Measurements from ENCODE around the gene MAST2.
"Not testable (repeated sequence)": the region's sequence is repeated elsewhere in the genome, so short reads cannot be mapped to it uniquely, and the experiment has no call there.

MAST2 gene

DNA sequence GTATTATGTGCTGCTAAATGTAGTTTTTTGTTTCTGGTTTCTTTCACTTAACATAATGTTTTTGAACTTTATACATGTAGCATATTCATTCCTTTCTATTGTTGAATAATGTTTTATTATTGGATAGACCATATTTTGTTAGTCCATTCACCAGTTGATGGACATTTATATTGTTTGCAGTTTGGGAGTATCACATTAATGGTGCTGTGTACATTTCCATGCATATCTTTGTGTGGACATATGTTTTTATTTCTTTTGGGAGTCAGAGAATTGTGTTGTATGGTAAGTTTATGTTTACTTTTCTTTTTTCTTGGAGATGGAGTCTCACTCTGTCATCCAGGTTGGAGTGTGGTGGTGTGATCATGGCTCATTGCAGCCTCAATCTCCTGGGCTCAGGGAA is 134.6 kb downstream of the MAST2 start:
- no peak for DNase-seq (ENCODE audit: low spot score)

DNA sequence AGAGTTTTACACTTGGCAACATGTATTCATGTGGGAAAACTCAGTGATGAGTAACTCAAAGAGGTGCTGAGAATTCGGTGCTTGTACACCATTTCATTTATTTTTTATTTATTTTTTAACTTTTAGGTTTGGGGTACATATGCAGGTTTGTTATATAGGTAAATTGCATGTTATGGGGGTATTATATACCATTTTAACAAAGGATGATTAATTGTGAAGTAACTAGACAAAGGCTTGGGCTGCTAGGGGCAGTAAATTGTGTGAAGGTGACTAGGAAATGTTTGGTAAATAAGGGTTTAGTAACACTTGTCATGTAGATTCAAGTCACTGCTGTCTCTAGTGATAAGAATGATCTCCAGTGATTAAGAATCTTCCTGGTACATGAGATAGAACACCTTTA is 139.0 kb downstream of the MAST2 start:
- no peak for DNase-seq (ENCODE audit: low spot score)

DNA sequence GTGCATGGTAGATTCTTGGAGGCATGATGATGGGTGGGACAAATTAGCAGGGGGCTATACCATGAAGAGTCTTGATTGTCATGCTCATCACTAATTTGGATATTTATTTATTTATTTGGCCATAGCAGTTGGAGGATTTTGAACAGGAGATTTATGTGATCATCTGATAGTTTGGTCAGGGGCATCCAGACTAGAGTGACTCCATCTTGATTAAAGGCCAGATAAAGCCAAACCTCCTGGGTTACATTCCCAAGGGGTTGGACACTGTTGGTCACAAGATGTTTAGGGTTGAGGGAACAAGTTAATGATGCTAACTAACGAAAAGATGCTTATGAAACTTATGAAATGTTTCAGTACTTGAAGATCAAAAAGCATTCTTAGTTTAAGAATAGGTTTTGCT is 139.8 kb downstream of the MAST2 start:
- no peak for DNase-seq (ENCODE audit: low spot score)

DNA sequence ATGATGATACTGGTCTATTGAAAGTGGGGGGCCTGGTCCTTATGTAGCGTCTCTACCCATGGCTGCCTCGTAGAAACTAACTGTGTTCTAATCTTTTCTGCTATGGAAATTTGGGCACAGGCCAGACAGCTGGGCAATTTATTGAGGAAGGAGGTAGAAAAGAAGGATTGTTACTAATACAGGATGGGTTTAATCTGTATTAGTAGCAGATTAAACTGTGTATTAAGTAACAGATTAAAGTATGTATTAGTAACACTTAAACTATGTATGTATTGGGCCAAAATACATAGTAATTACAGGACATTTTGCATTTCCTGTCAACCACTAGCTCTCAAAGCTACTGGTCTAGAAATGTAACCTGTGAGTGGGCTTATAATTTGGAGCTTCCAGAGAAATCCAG is 142.0 kb downstream of the MAST2 start:
- no peak for DNase-seq (ENCODE audit: low spot score)

DNA sequence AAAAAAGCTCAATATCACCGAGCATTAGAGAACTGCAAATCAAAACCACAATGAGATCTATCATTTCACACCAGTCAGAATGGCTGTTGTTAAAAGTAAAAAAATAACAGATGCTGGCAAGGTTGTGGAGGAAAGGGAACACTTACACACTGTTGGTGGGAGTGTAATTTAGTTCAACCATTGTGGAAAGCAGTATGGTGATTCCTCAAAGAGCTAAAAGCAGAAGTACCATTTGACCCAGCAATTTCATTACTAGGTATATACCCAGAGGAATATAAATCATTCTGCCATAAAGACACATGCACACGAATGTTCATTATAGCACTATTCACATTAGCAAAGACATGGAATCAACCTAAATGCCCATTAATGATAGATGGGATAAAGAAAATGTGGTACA is 146.1 kb downstream of the MAST2 start:
- DNase-seq (ENCODE audit: low spot score) = not testable (repeated sequence)

DNA sequence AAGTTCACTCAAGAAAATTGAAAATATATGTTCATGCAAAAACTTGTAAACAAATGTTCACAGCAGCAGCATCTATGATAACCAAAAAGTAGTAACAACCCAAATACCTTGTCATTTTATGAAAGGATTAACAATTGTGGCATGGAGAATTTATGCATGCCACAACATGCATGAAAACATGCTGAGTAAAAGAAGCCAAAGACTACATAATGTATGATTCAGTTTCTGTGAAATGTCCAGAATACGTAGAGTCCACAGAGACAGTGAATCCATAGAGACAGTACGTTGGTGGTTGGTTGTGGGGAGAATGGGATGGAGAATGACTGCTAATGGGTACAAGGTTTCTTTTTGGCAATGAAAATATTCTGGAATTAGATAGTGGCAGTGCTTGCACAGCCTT is 148.7 kb downstream of the MAST2 start:
- DNase-seq (ENCODE audit: low spot score) = no peak

DNA sequence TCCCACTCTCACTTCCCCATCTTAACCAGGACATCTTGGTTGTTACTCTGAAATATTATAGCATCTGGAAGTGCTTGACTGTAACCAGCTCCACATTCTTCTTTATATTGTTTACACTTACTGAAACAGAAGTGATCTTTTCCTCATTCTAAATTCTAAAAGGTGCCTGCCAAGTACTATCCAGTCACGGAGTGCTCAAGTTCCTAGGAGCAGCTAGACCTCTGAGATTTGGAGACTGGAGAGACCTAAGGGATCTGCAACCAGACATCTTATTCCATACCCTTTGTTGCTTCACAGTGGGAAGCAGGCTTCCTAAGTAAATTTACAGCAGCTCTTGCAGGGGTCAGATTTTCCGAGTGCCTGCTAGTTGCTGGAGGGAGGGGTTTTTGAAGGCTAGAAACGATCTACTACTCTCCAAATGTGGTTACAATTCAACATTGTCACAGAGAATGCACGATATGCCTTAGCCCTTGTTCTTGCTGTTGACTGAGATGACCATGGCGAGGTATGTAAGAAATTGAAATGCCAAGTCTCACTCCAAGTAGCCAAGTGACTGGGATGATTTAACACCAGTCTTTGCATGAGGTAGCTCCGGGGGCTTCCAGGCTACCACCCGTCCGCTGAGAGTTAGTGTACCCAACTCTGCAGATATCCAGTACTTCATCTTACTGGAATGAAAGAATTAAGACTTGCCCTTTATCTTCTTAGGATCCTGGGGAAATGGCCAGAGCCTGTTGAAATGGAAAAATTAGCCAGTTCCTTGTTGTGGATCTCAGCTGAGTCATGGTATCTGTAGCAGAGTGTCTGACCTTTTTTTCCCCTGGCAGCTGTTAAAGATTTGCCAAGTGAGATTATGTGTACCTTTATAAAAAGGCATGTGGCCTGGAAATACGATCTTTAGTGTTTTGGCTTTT is 150.8 kb downstream of the MAST2 start:
- DNase-seq (ENCODE audit: low spot score) = no peak

DNA sequence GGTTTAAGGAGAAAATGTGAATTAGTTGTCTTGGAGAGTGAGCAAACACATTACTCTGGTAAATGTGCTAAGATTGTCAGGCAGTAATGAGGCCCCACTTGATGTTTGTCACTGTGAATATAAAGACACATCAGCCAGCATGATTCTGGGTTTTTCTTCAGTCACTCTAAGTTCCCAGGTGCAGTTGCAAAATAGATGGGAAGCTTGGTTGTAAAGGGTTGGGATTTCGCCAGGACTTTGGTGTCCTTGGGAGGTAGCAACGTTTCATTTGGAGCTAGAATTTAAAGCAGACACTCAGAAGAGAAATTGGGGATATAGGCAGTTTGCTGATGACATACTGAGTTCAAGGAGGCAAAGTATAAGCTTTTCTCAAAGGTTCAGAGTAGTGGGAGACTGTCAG is 154.3 kb downstream of the MAST2 start:
- DNase-seq (ENCODE audit: low spot score) = no peak

DNA sequence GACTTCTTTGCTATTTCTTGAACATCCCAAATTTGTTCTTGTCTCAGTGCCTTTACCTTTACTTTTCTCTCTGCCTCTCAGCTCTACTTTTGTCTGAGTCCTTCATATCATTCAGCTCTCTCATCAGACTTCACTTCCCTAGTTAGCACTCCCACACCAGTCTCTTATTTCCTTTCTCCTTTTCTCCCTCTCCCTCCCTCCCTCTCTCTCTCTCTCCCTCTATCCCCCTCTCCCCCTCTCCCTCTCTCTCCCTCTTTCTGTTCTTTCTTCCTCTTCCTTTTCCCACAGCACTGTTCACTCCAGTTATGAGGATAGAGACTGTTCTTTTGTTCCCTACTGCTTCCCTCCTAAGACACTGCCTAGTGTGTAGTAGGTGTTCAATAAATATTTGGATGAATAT is 154.9 kb downstream of the MAST2 start:
- DNase-seq (ENCODE audit: low spot score) = no peak

DNA sequence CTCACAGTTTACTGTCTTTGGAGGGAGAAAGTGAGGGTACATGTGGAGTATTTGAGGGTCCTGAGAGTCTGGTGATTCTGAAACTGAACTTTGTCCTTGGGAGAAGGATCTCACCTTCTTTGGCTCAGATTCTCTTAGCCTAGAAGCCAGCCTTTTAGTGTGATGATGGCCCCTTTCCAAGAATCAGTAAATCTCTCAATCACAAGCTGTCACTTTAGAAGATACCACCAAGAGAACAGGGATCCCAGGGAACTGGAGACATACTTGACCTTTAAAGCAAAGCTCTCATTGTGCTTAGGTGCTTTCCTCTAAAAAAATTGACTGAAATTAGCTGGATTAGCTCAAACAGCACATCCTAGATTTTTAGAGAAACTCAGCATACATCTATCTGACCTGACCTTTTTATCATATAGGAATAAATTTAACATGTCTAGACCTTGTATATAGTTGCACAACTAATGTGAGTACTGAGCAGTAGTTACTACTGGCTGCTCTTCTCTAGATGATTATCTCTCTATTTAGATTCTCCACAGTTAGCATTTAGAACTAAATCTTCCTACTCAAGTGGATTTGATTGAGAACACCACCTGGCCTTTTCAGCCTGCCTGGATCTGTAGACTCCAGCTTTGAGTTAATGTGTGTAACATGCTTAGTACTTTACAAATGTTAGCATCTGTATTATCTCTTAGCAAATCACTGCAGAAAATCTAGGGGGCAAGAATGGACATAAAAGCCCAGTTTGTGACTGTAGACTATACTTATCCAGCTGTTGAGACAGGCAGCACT is 157.7 kb downstream of the MAST2 start:
- DNase-seq (ENCODE audit: low spot score) = no peak

DNA sequence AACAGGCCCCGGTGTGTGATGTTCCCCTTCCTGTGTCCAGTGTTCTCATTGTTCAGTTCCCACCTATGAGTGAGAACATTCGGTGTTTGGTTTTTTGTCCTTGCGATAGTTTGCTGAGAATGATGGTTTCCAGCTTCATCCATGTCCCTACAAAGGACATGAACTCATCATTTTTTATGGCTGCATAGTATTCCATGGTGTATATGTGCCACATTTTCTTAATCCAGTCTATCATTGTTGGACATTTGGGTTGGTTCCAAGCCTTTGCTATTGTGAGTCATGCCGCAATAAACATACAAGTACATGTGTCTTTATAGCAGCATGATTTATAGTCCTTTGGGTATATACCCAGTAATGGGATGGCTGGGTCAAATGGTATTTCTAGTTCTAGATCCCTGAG is 158.5 kb downstream of the MAST2 start:
- not testable (repeated sequence) for DNase-seq (ENCODE audit: low spot score)

DNA sequence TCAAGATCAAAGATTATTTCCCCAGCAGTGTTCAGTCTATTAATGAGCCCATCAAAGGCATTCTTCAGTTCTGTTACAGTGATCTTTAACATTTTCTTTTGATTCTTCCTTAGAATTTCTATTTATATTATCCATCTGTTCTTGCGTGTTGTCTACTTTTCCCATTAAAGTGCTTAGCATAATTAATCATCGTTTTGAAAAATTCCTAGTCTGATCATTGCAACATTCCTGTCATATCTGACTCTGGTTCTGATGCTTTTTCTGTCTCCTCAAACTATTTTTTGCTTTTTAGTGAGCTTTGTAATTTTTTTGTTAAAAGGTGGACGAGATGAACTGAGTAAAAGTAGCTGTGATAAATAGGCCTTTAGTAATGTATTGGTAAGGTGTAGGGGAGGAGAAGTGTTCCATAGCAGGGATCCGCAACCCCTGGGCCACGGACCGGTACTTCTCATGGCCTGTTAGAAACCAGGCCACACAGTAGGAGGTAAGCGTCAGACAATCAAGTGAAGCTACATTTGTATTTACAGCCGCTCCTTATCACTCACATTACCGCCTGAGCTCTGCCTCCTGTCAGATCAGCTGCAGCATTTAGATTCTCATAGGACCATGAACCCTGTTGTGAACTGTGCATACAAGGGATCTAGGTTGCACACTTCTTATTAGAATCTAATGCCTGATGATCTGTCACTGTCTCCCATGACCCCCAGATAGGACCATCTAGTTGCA is 165.7 kb downstream of the MAST2 start:
- DNase-seq (ENCODE audit: low spot score) = no peak

DNA sequence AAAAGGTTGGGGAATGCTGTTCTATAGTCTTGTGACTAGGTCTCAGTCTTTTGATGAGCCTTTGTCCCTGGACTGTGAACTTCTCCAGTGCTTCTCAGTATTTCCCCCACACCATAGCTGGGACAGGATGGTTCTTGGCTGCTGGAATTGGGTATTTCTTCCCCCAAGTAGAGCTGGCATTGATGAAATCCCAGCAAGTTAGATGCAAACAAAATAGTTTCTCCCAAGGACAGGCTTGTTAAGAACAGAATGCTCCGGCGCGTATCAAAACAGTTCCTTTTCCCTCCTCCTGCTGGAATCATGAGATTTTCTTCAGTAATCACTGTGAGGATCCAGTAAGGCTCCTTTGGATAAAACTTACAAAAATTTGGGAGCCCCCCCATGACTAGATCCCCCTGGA is 166.5 kb downstream of the MAST2 start:
- DNase-seq (ENCODE audit: low spot score) = no peak

DNA sequence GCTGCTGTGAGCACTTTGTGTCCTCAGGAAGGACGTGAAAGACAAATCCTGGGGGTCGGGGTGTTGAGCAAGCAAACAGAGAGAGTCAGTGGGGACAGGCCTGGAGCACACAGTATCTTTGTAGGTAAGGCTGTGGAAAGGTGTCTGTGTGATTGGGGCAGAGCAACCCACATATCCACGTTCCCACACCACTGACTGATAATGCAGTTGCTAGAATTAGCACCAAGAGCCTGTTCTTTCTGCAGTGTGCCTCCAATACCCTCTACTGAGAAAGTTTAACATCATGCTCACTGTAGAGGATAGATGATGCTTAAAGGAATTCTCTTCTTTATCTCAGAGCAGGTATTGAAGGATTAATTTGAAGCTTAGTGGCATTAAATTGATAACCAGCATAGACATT is 167.9 kb downstream of the MAST2 start:
- no peak for DNase-seq (ENCODE audit: low spot score)

DNA sequence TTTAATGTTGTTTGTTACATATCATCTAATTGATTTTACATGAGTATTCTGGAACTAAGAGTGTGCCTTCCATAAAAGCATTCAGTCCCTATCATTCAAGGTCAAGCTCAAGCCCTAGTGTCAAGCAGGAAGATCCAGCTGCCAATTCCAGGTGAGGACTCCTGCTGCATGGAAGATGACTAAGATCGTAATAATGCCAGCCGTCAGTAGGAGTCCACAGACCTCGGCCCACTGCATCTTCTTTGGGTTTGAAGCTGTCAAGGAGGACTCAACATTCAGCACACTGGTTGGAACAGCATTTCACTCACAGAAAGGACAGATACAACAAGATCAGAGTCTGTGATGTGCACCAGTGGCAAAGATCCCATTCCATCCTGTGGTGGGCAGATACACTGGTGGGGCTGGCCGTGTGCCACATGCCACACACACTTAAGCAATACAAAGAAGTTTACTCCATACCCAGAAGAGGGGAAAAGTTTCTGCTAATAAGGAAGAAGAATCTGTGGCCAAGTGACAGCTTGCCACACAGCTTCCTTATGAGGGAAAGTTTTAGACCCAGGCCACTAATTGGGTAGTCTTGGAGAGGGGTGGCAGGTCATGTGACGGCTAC is 168.6 kb downstream of the MAST2 start:
- no peak for DNase-seq (ENCODE audit: low spot score)

DNA sequence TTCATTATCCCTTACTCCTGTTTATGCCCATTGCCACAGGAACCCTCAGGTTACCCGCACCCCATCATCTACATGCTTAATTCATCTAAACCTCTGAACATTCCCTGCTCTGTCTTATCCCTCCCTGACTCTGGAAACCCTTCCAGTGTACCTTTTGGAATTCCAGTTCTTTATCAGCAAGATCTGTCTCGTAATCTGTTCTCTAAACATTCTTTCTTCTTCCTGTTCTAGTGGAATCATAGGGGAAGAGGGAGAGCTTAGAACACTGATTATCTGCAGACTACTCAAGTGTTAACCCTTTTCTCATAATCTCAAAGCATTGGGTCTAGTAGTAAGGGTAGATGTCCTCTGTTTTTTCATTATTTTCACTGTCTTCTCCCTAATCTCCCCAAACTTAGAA is 169.2 kb downstream of the MAST2 start:
- no peak for DNase-seq (ENCODE audit: low spot score)

DNA sequence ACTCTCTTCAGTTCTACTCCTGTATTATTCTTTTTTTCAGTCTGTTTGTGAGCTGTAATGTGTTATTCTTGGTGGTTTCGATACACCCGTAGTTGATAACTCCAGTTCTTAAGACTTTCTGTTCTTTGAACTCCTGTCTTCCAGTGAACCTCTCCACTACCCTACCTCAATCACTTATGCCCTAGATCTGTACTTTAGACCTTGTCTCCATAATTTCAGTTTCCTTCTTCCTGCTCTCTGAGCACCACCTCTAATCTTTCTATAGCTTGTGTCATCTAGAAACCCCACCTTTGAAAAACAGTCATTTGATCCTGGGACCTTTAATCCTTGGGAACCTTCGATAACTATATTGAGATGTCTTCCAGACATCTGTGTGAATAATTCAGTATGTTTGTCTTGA is 169.7 kb downstream of the MAST2 start:
- DNase-seq (ENCODE audit: low spot score) = no peak

DNA sequence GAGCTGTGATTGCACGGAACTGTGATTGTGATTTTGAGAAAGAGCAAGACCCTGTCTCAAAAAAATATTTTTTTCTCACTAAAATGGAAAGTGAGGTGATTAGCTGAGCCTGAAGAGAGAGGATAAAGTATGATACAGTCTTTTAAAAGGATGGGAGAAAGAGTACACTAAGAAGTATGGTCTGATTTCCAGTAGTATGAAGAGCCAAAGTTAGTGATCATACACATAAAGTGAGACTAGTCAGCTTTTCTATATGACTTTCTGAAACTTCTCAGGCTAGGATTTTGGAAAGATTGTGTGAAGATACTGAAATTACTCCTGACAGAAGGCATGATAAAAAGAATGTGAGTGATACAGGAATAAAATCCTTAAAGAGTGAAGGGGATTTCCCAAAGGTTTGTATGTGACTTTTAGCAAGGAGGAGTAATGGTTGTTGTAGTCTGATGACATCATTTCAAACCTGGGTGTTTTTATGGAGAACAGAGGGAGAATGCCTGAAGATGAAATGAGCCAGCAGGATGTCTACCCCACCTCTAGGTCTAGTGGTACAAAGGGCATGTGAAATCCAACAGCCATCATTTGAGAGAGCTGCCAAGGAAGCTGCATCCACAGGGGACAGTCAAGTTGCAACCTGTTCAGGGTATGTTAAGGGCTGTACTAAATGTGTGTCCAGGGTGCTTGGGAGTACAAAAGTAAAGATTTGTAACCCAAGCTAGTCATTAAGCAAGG is 171.3 kb downstream of the MAST2 start:
- DNase-seq (ENCODE audit: low spot score) = peak; percentile 7

DNA sequence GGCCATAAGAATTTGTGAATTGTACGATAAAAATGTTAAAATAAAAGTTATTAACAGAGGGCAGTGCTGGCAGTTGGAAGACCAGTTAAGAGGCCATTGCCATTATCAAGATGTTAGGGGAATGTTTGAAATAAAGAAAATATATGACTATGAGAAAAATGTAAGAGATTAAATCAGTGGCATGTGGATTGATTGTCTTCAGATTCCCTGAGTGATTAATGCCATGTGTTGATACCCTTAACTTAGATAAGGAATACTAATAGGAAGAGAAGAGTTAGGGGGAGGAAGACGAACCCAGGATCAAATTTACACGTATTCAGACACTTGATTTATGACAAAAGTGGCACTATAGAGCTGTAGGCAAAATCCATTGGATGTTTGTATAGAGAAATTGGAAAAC is 173.2 kb downstream of the MAST2 start:
- no peak for DNase-seq (ENCODE audit: low spot score)

DNA sequence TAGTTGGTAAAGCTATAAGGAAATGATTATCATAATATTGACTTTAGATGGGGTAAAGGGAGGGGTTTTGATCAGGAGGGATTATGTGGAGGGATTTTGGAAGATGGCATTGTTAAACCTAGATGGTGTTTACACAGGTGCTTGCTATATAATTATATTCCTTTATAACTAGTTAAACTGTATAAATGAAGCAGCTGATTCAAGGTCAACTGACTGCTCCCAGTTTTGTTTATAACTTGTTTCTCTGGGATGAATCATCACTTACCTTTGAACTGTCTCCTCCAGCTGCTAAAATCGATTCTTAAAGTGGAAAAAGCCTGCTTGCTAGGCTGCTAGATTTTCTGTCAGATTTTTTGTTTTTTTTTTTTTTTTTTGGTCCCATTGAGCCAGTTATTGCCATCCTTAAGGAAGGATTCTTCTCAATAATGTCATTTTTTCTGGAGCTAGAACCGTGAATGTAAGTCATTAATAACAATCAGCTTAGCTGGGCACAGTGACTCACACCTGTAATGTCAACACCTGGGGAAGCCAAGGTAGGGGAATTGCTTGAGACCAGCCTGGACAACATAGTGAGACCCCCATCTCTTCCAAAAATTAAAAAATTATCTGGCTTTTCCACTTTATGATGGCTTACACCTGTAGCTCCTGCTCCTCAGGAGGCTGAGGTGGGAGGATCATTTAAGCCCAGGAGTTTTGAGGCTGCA is 175.8 kb downstream of the MAST2 start:
- peak; percentile 70 for DNase-seq (ENCODE audit: low spot score)

DNA sequence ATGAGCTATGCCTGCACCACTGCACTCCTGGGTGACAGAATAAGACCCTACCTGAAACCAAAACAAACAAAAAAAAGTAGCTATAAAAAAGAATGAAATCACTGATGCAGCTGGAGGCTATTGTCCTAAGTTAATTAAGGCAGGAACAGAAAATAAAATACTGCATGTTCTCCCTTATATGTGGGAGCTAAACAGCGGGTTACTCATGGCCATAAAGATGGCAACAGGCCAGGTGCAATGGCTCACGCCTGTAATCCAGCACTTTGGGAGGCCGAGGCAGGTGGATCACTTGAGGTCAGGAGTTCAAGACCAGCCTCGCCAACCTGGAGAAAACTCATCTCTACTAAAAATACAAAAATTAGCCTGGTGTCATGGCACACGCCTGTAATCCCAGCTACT is 176.4 kb downstream of the MAST2 start:
- no peak for DNase-seq (ENCODE audit: low spot score)

Data from SW480 (cell line).